HG03175 (cell line): ENCODE results near the gene PSMC5.
"Not testable (repeated sequence)": the region's sequence is repeated elsewhere in the genome, so short reads cannot be mapped to it uniquely, and the experiment has no call there.

Experiments
- ATAC-seq: cut with Tn5 transposase; IDR thresholded peaks from one replicate; pipeline ENCODE4 v1.9.1; 2021; ENCODE audit warnings: mild to moderate bottlenecking, moderate library complexity; ENCODE audit not compliant: unreplicated experiment

Gene PSMC5

DNA sequence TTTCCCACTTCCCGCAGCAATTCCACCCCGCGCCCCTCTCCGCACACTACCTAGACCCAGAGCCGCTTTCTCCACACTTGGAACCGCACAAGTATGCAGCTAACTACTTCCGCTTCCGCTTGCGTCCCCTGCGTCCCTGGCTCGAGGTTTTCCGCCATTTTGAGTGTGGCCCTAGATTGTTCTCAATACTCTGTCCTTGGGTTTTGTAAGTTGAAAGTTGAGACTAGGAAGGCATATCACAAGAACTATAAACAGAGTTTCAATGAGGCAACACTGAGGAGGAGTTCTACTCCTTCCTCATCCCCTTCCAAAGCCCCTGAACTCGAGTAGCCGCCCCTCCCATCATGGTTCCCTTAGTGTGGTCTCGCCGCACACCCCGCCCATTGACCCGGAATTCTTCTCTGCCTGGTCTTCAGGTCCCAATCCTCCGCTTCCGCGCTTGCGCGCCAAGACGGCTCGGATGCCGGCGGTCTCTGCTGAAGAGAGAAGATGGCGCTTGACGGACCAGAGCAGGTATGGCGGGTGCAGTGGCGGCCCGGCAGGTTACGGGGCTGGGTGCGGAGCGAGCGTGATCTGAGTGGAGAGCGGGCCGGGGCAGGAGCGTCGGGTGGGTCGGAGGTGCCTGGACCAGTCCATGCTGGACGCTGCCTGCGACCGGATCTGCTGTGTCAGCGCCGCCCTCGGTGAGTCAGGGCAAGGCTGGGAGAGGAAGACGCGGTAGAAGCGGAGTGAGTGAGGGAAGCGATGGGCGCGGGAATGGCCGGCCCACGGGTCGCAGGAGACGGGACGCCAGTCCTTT, at the start of gene PSMC5, which contains the start of gene FTSJ3:
Gene PSMC5 (plus strand): TSS at position 430 of the 799 bp plus-strand sequence. CDS start 60 bp downstream, at position 490.
Gene FTSJ3 (minus strand): TSS at position 662 of the 799 bp plus-strand sequence. CDS start 761 bp downstream, outside the sequence.
- peak; percentile 89 for ATAC-seq

DNA sequence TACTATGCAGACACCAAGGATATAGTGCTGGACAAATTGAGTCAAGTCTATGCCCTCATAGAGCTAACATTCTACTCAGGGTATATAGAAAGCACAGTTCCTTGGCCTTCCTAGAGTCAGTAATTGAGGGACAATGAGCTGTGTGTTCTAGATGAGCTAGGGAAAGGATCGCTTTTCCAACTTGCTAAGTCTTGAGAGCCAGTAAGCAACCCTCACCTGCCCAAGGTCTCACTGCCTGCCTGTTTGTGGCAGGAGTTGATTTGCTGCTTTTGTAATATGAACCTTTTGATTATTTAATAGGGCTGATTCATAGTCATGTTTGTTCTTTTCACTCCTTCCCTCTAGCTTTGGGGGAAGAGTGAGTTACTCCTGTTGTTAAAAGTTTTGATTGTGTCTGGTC, 46.7 kb upstream of the PSMC5 start:
- no peak for ATAC-seq

DNA sequence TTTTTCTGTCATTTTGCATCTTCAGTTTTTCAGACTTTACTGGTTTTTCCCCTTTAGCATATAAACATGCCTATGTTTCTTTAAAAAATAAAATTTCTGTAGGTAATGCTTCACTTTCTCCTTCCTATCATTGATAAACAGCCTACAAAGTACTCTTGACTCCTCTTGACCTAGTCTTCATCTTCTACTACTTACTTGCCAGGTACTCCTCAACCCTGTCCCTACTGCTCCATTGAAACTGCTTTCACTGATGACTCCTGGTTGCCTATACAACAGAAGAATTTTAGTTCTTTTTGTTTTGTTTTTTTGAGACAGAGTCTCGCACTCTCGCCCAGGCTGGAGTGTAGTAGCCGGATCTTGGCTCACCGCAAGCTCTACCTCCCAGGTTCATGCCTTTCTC, 46.3 kb upstream of the PSMC5 start:
- no peak for ATAC-seq

DNA sequence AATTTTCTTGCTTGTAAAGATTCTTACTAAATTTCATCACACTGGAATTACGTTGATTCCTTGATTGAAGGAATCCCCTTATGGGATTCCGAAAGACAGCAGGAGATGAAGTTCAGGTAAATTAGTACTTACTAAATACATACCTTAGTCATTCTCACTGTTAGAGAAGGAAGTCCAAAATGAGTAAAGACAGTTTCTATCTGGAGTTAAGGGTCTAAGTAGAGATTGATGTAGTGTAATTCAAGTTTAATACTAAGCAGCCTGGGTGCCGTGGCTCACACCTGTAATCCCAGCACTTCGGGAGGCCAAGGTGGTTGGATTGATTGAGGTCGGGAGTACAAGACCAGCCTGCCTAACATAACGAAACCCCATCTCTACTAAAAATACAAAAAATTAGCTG, 43.7 kb upstream of the PSMC5 start:
- ATAC-seq: no peak

DNA sequence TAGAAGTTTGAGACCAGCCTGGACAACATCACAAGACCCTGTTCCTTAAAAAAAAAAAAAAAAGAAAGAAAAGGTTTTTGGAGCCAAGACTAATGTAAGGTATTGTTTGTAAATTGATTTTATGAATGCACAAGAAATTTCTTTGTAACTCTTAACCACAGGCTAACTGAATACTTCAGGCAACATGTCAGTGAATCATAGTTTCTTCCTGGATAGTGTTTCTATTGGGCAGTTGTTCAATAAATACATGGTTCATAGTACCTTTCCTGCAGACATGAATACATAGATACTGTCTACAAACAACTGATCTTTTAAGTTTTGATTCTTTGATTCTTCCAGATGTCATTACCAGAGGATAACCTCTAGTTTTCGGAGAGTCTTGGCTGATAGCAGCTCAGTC, 41.7 kb upstream of the PSMC5 start:
- ATAC-seq: no peak

DNA sequence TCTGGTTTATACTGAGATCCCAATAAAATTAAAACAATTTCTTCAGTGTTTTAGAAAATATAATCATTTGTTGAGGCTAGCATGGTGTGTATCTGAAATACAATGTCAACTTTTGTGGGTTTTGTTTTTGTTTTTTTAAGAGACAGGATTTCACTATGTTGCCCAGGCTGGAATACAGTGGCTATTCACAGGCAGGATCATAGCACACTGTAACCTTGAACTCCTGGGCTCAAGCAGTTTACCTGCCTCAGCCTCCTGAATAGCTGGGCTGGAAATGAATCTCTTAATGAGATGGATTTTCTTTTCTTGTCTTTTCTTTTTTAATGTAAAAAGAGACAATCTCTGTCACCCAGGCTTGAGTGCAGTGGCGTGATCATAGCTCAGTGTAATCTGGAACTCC, 41.1 kb upstream of the PSMC5 start:
- ATAC-seq: no peak

DNA sequence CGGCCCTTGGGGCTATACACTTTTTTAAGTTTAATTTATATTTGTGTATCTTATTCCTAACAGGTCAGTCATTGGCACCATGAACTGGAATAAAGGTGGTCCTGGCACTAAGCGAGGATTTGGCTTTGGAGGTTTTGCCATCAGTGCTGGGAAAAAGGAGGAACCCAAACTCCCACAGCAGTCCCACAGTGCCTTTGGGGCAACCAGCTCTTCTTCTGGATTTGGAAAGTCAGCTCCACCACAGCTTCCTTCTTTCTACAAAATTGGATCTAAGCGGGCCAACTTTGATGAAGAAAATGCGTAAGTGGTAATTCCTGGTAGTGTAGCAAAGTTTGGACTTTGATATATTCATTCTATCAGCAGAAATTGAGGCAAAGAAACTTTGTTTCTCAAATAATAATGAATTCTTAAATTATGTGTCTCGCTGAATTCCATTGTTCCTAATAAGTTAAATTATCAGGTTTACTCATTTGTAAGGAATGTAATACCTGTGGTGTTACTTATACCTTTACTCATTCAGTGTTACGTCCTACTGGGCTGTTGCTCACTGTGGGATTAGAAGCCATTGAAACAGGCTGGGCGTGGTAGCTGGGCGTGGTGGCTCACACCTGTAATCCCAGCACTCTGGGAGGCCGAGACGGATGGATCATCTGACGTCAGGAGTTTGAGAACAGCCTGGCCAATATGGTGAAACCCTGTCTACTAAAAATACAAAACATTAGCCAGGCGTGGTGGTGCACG, 40.1 kb upstream of the PSMC5 start:
- no peak for ATAC-seq

DNA sequence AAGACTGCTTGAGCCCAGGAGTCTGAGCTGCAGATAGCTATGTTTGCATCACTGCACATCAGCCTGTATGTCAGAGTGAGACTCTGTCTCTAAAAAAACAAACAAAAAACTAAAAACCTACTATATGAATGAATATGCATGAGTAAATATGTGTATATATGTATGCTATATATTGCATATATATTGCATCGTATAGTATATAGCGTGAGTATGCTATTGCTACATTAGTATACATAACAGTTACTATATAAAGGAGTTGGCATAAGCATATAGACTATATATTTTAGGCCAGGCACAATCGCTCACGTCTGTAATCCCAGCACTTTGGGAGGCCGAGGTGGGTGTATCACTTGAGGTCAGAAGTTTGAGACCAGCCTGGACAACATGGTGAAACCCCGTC, 37.2 kb upstream of the PSMC5 start:
- no peak for ATAC-seq

DNA sequence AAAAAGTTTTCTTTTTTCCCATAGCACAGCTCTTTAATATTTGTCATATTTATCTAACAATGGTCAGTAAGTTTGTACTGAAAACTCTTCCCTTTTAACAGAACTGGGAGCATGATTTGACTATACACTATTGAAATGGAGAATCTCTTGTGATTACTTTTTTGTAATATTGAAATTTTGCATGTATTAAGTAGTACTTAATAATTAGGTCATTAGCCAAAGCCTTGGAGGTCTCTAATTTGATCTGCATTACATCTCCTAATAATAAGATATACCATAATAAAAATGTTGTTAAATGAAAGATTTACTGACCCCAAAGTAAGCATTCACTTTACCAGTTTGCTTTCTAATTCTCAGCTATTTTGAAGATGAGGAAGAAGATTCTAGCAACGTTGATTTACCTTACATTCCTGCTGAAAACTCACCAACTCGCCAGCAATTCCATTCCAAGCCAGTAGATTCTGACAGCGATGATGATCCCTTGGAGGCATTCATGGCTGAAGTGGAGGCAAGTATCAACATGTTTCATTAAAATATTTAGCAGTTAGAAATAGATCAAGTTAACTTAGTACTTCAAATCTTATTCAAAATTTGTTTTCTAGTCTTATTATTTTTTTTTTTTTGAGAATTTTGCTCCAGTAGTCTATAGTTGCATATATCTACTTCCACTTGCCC, 35.0 kb upstream of the PSMC5 start:
- ATAC-seq: no peak

DNA sequence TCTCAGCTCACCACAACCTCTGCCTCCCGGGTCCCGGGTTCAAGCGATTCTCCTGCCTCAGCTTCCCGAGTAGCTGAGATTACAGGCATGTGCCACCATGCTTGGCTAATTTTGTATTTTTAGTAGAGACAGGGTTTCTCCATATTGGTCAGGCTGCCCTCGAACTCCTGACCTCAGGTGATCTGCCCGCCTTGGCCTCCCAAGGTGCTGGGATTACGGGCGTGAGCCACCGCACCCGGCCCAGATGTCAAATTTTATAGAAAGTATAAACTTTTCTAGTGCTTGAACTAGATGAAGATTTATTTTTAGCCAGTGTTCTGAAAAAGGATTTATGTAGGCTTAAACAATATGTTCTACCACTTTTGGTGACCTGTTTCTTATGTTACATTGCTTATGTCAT, 30.9 kb upstream of the PSMC5 start:
- not testable (repeated sequence) for ATAC-seq

DNA sequence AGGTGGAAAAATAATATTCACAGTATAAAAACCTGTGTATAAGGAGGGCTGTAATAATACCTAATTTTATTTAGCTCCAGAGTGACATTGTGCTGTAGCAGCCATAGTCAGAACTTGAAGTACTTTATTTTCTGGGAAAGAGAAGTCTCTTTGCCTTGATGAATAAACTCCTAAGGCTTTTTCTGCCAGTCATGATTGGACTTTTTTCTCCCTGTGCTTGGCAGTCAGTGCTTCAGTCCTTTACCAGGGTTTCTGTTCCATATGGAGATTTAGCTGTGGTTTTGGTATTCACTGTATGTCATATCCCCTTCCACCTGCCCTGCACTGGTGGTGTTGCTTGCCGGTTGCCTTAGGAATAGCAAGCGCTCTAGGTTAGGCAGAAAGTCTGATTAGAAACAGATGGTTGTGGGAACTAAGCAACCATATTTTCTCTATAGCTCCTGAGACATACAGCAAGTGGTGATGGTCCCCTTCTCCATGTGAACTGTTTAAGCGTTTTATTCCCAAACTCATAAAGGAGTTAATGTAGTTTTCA, 28.6 kb upstream of the PSMC5 start:
- ATAC-seq: no peak

DNA sequence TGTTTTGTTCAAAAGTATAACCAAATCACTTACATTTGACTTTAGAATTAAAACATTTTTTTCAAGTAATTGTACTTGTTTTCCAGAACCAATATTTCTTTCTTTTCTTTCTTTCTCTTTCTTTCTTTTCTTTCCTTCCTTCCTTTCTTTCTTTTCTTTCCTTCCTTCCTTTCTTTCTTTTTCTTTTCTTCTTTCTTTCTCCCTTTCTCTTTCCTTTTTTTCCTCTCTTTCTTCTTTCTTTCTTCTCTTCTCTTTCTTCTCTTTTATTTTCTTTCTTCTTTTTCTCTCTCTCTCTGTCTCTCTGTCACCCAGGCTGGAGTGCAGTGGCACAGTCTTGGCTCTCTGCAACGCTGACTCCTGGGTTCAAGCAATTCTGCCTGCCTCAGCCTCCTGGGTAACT, 26.4 kb upstream of the PSMC5 start:
- no peak for ATAC-seq

DNA sequence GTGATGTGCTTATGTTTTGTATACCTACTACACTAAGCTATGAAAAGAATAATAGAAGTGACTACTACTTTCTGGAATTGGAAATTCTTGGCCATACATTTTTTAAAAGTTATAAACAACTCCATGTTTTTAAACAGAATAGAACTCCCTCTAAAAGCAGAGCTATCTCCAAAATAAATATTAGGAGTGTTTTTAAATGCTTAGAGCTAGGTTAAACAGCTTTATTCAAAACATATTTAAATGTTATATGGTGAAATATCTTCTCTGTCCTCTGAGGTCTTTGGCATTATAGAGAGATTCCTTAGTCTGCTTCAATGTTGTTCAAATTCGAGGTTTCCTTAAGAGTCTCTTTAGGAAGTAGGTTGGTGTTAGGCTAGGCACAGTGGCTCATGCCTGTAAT, 22.9 kb upstream of the PSMC5 start:
- no peak for ATAC-seq

DNA sequence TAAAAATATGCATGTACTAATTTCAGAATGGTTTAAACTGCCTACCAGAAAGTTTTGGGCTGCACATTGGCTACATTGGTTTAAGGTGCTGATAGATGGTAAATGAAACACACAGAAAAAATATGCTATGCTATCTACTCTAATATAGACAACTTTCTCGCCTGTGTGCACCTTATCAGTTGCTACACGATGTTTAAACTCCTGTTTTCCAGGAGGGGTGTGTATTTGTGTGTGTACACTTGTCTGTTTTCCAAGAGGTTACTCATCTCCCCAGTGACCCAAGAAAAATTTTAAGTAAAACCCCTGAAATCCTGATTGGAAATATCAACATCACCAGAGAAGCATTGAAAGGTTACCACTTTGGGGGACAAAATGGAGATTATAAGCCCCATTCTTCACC, 21.6 kb upstream of the PSMC5 start:
- ATAC-seq: no peak

DNA sequence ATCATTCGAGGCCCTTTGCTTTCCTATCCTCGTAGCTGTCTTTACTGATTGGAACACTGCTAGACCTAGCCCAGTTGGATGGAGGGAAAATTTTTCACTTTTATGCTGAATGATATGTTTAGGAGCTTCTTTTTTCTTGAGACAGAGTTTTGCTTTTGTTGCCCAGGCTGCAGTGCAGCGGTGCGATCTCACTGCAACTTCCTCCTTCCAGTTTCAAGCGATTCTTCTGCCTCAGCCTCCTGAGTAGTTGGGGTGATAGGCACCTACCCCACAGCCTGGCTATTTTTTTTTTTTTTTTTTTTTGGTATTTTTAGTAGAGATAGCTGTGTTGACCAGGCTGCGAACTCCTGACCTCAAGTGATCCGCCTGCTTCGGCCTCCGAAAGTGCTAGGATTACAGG, 17.3 kb upstream of the PSMC5 start:
- ATAC-seq: no peak

DNA sequence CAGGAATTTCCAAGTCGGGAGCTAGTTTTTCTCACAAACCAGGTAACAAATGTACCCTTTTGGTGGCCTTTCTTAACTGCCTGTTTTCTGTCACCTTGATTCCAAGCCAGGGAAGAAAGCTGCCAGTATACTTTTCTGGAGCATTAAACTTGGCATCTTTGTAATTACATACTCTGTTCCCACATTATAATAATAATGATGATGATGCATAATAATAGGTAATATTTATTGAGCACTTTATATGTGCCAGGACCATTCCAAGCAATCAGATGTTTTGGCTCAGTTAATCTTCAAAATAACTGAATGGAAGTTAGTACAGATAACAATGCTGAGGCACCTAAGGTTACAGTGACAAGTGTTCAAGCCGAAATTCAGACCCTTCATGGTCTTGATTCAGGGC, 11.1 kb upstream of the PSMC5 start:
- no peak for ATAC-seq

DNA sequence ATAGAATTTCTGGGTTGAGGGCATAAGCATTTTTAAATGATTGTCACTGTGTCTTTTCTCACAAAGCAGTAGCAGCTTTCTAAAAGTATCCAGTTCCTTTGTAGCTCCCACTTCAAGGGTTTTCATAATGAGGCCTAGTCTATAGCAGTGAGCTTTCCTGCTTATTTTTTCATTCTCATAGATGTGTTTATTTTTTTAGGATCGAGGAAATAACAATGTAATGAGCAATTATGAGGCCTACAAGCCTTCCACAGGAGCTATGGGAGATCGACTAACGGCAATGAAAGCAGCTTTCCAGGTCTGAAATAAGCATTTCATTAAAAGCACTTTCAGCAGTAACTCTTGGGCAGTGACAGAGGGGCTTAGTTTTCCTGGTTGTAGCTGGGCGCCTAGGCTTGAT, 10.6 kb upstream of the PSMC5 start:
- ATAC-seq: no peak

DNA sequence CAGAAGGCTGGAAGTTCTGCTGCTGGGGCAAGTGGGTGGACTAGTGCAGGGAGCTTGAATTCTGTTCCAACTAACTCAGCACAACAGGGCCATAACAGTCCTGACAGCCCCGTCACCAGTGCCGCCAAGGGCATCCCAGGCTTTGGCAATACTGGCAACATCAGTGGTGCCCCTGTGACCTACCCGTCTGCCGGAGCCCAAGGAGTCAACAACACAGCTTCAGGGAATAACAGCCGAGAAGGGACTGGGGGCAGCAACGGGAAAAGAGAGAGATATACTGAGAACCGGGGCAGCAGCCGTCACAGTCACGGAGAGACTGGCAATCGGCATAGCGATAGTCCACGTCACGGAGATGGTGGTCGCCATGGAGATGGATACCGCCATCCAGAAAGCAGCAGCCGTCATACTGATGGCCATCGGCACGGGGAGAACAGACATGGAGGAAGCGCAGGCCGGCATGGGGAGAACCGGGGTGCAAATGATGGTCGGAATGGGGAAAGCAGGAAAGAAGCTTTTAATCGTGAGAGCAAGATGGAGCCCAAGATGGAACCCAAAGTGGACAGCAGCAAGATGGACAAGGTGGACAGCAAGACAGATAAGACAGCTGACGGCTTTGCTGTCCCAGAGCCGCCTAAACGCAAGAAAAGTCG, 9.4 kb upstream of the PSMC5 start:
- no peak for ATAC-seq

DNA sequence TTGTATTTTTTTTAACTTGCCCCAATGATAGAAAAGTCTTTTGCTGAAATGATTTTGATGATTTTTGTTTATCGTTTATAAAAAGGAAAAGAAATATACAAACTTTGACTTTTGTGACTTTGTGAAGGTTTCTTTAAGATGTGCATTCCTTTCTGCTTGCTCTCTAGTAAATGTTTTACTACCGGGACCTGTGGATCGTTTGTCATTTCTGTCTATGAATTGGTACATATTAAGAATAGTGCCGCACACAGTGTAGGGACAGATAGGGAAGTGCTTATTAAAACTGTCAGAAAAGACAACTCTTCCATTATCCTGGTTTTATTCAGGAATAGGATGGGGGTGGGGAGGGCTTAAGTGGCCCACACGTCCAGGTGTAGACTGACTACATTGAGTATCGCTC, 8.1 kb upstream of the PSMC5 start:
- ATAC-seq: no peak

DNA sequence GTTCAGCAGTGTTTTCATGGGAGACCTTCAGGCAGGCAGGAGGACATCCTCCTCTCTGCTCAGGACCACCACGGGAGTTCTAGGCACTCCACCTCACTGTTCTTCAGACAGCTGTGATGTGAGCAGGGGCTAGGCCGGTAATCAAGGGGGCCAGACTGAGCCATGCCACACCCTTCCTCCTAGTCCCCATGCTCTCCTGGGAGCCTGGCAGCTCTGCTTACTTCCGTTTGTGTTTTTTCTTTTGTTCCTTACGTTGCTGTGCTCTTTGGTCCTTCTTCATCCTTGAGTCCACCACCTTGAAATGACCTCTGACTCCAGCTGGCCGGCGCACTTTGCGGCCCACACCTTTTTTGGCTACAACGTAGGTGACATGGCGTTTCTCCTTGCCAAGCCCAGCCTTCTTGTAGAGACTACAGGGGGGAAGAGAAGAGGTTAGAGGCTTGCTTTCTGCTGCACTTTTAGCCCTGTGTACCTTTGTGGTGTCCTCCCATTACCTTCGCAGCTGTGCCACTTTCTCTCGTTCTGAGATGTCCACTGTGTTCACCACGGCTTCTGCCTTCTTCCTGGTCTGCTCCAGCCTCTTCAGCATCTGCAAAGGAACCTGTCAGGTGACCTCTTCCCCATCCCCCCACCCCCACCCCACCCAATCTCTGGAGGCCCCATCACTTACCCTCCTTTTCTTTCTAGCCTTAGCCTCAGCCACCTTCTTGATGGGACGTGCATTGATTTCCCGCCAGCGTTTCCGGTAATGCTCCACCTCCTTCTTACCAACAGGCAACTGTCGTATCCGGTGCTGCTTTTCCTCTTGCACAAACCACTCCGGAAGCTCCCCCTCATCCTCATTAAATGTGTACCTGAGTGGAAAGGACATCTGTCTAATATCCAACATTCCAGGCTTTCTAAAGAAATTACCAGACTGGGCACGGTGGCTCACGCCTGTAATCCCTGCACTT, 7.4 kb upstream of the PSMC5 start:
- ATAC-seq: no peak
